GM12875 (cell line): ENCODE measurements around the gene DDAH1.

Experiments
- H3K4me3 ChIP-seq: one replicate; pipeline ENCODE4 v1.5.1; 2011; ENCODE audit warnings: low read depth, low read length, control low read depth
- CTCF ChIP-seq: IDR thresholded peaks from 2 replicates; pipeline ENCODE4 v1.5.1; 2011; ENCODE audit warnings: low read depth, mild to moderate bottlenecking, control low read depth, inconsistent platforms, low read length, moderate library complexity, borderline replicate concordance; ENCODE audit not compliant: insufficient read depth

Gene DDAH1

GRCh38 chr1:85484264-85484663 lies 19.3 kb upstream of the DDAH1 start:
- H3K4me3 ChIP-seq: no peak overlapping the region
- no peak for TF ChIP-seq CTCF

- no peak overlapping the region for H3K4me3 ChIP-seq
- TF ChIP-seq CTCF: no peak
Observed at GRCh38 chr1:85481688-85482087, 16.7 kb upstream of the DDAH1 start.

GRCh38 chr1:85480566-85480965 lies 15.6 kb upstream of the DDAH1 start:
- H3K4me3 ChIP-seq: no peak overlapping the region
- TF ChIP-seq CTCF: no peak

- no peak for TF ChIP-seq CTCF
- H3K4me3 ChIP-seq: no peak overlapping the region
Observed at GRCh38 chr1:85479491-85479890, 14.5 kb upstream of the DDAH1 start.

GRCh38 chr1:85478366-85478765 lies 13.4 kb upstream of the DDAH1 start:
- no peak for TF ChIP-seq CTCF
- no peak overlapping the region for H3K4me3 ChIP-seq

GRCh38 chr1:85475055-85475454 lies 10.1 kb upstream of the DDAH1 start:
- no peak overlapping the region for H3K4me3 ChIP-seq
- no peak for TF ChIP-seq CTCF

- H3K4me3 ChIP-seq: no peak overlapping the region
- TF ChIP-seq CTCF: no peak
Observed at GRCh38 chr1:85473390-85473789, 8.4 kb upstream of the DDAH1 start.
